Prostate gland (tissue), 2 donors: ENCODE data around the gene LPP. TPM values are rescaled to one million over a fixed set of nuclear protein-coding genes. Genes with fewer than 3 reads are reported as not detected.

Source experiments
- DNase-seq: peaks from one replicate; pipeline ENCODE4 v3.0.0-alpha.2; 2019; ENCODE audit warnings: low spot score
- H3K27ac ChIP-seq, 2 donors: fragments of 200-600 bp; sonication (generic); 2 replicates each; pipeline ENCODE4 v1.5.1; 2017 to 2019
- H3K27me3 ChIP-seq: fragments of 200-600 bp; sonication (generic); replicated peaks from 2 replicates; pipeline ENCODE4 v1.5.1; 2019; ENCODE audit not compliant: insufficient read depth
- H3K36me3 ChIP-seq, 2 donors: fragments of 200-600 bp; sonication (generic); 1 replicate in 1 of 2; 2 replicates in 1 of 2; pipeline versions ENCODE4 v1.5.1 to v1.8.1; 2017 to 2019
- H3K4me1 ChIP-seq: fragments of 200-600 bp; sonication (generic); replicated peaks from 2 replicates; pipeline ENCODE4 v1.5.1; 2019
- H3K4me3 ChIP-seq, 2 donors: fragments of 200-600 bp; sonication (generic); 2 replicates each; pipeline ENCODE4 v1.5.1; 2017 to 2019
- H3K9me3 ChIP-seq: fragments of 200-600 bp; sonication (generic); 2 replicates; pipeline ENCODE4 v1.5.1; 2017
- POLR2A ChIP-seq: fragments of 450-650 bp; IDR thresholded peaks from one replicate; pipeline ENCODE4 v1.6.1; 2016; ENCODE audit warnings: antibody characterized with exemption, mild to moderate bottlenecking
- POLR2AphosphoS5 ChIP-seq: sonication (generic); formaldehyde crosslinking; IDR thresholded peaks from one replicate; pipeline ENCODE4 v1.6.1; 2017; ENCODE audit warnings: antibody characterized with exemption
- WGBS: methylation state at CpG from one replicate; pipeline ENCODE4 v1.1.5; 2018; 5-methylcytosine and 5-hydroxymethylcytosine counted together
- intact Hi-C: fragments of 100-400 bp; cut with DNase I; formaldehyde crosslinking; loops from one replicate; pipeline ENCODE4 v1.14.2; 2022
- total RNA-seq, 2 donors: library from RNA; depleted of rRNA; stranded (reverse); fragments of >200 nt; gene quantifications; one replicate each; pipeline ENCODE4 v1.1.0, GENCODE V29; 2016
- TF ChIP-seq, protein P1 (sequence below), 4 experiments: fragments of 200-600 bp in 2 of 4; fragments of 450-650 bp in 2 of 4; sonication (generic) in 2 of 4; IDR thresholded peaks; 1 replicate in 3 of 4; 2 replicates in 1 of 4; pipeline ENCODE4 v1.5.1; 2016 to 2019; ENCODE audit warnings: antibody characterized with exemption in 4 of 4, mild to moderate bottlenecking in 2 of 4, moderate library complexity in 2 of 4

Gene LPP
- total RNA-seq, 2 donors from 2014 or later, result 219 to 248 TPM

DNA sequence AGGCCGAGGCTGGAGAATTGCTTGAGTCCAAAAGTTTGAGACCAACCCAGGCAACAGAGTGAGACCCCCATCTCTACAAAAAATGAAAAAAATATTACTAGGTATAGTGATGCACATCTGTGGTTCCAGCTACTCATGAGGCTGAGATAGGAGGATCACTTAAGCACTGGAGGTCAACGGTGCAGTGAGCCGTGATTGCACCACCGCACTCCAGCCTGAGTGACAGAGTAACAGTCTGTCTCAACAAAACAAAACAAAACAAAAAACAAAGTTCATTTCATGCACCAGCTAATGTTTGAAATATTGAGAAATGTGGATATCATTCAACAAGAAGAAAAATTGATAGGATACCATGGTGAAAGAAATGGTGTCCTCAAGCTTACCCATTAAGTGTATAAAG is 567.4 kb downstream of the LPP start:
- Histone ChIP-seq H3K9me3 (no peaks in the 10 kb centered on the region), H3K27ac (no peak overlapping the region), H3K36me3 (no peaks in the 10 kb centered on the region), H3K4me3 (no peak overlapping the region), H3K27me3 (no peaks in the 10 kb centered on the region), H3K4me1 (no peaks in the 10 kb centered on the region)
- 94% methylated on average over 4 of the region's 4 CpGs for WGBS
- intact Hi-C loops, result no loop called here
- TF ChIP-seq POLR2A (no peak), POLR2AphosphoS5 (no peak)
- DNase-seq, result no peak

DNA sequence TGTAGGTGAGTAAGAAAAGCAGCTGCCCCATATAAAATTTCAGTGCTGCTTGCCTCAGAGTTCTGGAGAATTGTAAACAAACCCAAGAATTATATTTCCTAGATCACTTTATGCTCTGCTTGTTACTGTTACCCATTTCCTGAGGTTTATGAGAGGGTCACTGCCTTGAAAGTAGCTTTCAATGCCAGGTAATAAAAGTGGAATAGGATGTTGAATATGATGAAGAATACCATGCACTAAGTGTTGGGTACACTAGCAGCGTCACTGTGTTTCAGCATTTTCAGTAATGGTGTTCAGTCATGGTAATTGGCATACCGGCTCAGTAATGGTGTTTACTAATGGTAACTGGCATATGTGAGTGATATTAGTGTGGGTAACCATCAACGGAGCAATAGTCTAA is 568.0 kb downstream of the LPP start:
- no peaks in the 10 kb centered on the region for H3K4me1 ChIP-seq
- no peak overlapping the region for H3K27ac ChIP-seq
- DNase-seq, result no peak
- 31% methylated on average over 3 of the region's 3 CpGs for WGBS
- intact Hi-C loops, result no loop called here
- no peaks in the 10 kb centered on the region for H3K27me3 ChIP-seq
- no peaks in the 10 kb centered on the region for H3K9me3 ChIP-seq
- H3K36me3 ChIP-seq, result no peaks in the 10 kb centered on the region
- TF ChIP-seq POLR2AphosphoS5 (no peak), POLR2A (no peak)
- TF ChIP-seq, protein P1, sequence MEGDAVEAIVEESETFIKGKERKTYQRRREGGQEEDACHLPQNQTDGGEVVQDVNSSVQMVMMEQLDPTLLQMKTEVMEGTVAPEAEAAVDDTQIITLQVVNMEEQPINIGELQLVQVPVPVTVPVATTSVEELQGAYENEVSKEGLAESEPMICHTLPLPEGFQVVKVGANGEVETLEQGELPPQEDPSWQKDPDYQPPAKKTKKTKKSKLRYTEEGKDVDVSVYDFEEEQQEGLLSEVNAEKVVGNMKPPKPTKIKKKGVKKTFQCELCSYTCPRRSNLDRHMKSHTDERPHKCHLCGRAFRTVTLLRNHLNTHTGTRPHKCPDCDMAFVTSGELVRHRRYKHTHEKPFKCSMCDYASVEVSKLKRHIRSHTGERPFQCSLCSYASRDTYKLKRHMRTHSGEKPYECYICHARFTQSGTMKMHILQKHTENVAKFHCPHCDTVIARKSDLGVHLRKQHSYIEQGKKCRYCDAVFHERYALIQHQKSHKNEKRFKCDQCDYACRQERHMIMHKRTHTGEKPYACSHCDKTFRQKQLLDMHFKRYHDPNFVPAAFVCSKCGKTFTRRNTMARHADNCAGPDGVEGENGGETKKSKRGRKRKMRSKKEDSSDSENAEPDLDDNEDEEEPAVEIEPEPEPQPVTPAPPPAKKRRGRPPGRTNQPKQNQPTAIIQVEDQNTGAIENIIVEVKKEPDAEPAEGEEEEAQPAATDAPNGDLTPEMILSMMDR (IDR thresholded peaks at IDR 0.05), result no peak
- no peak overlapping the region for H3K4me3 ChIP-seq

GRCh38 chr3:188722963-188723362 is 569.0 kb downstream of the LPP start:
- H3K4me1 ChIP-seq, result no peaks in the 10 kb centered on the region

GRCh38 chr3:188727052-188727451 is 573.1 kb downstream of the LPP start:
- Histone ChIP-seq H3K9me3 (no peaks in the 10 kb centered on the region), H3K27ac (no peak overlapping the region), H3K27me3 (no peaks in the 10 kb centered on the region), H3K36me3 (no peaks in the 10 kb centered on the region), H3K4me3 (no peak overlapping the region), H3K4me1 (no peaks in the 10 kb centered on the region)
- no peak for DNase-seq
- 92% methylated on average over 2 of the region's 2 CpGs for WGBS
- TF ChIP-seq POLR2AphosphoS5 (no peak), POLR2A (no peak)
- TF ChIP-seq, protein P1 (IDR thresholded peaks at IDR 0.05), result no peak
- intact Hi-C loops, result no loop called here

More at GRCh38 chr3:188722963-188723362, 569.0 kb downstream of the LPP start:
- Histone ChIP-seq H3K27me3 (no peaks in the 10 kb centered on the region), H3K36me3 (no peaks in the 10 kb centered on the region), H3K4me3 (no peak overlapping the region), H3K27ac (no peak overlapping the region), H3K9me3 (no peaks in the 10 kb centered on the region)
- WGBS, result 91% methylated on average over 3 of the region's 3 CpGs
- intact Hi-C loops, result no loop called here
- TF ChIP-seq POLR2AphosphoS5, result no peak
- TF ChIP-seq, protein P1 (IDR thresholded peaks at IDR 0.05), result no peak
- no peak for TF ChIP-seq POLR2A
- no peak for DNase-seq

- Histone ChIP-seq H3K9me3 (no peaks in the 10 kb centered on the region), H3K27ac (no peak overlapping the region), H3K27me3 (no peaks in the 10 kb centered on the region), H3K4me3 (no peak overlapping the region), H3K4me1 (no peaks in the 10 kb centered on the region), H3K36me3 (no peaks in the 10 kb centered on the region)
- intact Hi-C loops, result no loop called here
- 0% methylated on average over 1 of the region's 1 CpG for WGBS
- no peak for TF ChIP-seq POLR2AphosphoS5
- no peak for TF ChIP-seq POLR2A
- TF ChIP-seq, protein P1 (IDR thresholded peaks at IDR 0.05), result no peak
- no peak for DNase-seq
These were observed 574.5 kb downstream of the LPP start for GRCh38 chr3:188728371-188728896.
